Measurements from ENCODE around the gene CAPN14. TPM values are rescaled to one million over a fixed set of nuclear protein-coding genes. Genes with fewer than 3 reads are reported as not detected.

Gene CAPN14
- total RNA-seq, 3 donors from 2014 or later = 0.16 to 0.44 (median 0.33) TPM

- Histone ChIP-seq H3K4me3 (no peak overlapping the region), H3K27ac (no peak overlapping the region), H3K9me3 (no peaks in the 10 kb centered on the region), H3K27me3 (peaks cover 0 to 9% of the 10 kb centered on the region in 2 donors), H3K4me1 (no peaks in the 10 kb centered on the region), H3K36me3 (no peaks in the 10 kb centered on the region)
- no peak for DNase-seq (ENCODE audit: low spot score in 2 of 2)
- TF ChIP-seq CTCF (IDR thresholded peaks at IDR 0.05) = no peak
- no peak for TF ChIP-seq POLR2A (IDR thresholded peaks at IDR 0.05)
- TF ChIP-seq POLR2AphosphoS5 (IDR thresholded peaks at IDR 0.05) = no peak
- intact Hi-C loops (cut with DNase I; ENCODE audit: low total_unique reads) = no loop called here
Measured at GRCh38 chr2:31131871-31132270, 85.4 kb downstream of the CAPN14 start.

DNA sequence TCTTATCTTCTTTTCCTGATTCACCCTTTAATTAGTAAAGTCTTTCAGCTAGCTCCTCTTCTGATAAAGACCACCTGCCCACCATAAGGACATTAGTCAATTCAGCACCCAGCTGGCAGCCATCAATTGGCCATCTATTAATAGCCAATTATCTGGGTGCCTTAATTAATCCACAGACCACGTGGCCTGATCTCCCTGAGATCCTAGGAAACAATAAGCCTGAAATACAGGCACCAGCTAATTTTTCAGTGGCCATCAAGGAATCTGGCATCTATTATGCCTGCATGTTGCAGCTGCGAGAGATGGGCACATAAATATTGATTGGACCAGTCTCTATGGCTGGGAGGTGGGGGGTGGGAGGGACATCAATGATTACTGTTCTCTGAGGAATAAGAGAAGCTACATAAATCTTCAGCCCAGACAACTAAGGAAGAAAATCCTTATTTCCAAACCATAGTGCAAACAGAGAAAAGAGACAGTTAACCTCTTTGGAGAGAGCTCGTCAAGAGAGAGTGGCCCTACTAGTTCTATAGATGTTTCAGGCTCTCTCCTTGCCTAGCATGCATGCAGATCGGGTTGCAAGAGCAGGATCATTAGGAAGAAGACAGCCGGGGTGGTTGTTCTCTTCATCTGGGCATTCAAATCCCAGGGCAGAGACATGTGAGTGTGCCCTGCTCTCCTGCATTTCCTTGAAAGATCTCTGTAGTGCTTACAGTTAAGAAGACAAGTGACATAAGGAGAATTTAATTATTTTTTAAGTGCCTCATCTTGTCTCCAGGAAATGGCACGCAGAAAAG is 87.7 kb downstream of the CAPN14 start:
- Histone ChIP-seq H3K36me3 (no peaks in the 10 kb centered on the region), H3K4me3 (no peak overlapping the region), H3K4me1 (no peaks in the 10 kb centered on the region), H3K27me3 (peaks cover 0 to 2% of the 10 kb centered on the region in 2 donors), H3K27ac (no peak overlapping the region), H3K9me3 (no peaks in the 10 kb centered on the region)
- TF ChIP-seq POLR2AphosphoS5 (IDR thresholded peaks at IDR 0.05) (no peak), POLR2A (IDR thresholded peaks at IDR 0.05) (no peak), CTCF (IDR thresholded peaks at IDR 0.05) (no peak)
- intact Hi-C loops (cut with DNase I; ENCODE audit: low total_unique reads) = no loop called here
- no peak for DNase-seq (ENCODE audit: low spot score in 2 of 2)

DNA sequence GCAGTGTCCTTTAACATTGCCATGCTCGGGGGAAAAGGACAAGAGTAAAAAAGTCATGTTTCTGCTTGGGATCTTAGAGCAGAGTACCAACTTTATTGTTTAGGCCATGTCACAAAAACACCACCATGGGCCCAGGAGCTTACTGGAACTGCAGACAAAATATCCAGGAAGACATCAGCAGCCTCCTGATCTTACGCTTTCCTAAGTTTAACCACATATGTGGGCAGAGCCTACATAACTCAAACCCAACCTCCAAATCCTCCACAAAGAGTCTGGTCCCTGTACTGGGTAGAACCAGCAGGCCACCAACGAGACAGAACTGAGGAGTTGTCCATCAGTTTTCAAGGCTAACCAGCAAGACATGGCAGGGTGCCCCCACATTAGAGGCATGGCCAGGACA is 89.4 kb downstream of the CAPN14 start:
- H3K27ac ChIP-seq = no peak overlapping the region
- intact Hi-C loops (cut with DNase I; ENCODE audit: low total_unique reads) = no loop called here
- DNase-seq (ENCODE audit: low spot score in 2 of 2) = no peak

DNA sequence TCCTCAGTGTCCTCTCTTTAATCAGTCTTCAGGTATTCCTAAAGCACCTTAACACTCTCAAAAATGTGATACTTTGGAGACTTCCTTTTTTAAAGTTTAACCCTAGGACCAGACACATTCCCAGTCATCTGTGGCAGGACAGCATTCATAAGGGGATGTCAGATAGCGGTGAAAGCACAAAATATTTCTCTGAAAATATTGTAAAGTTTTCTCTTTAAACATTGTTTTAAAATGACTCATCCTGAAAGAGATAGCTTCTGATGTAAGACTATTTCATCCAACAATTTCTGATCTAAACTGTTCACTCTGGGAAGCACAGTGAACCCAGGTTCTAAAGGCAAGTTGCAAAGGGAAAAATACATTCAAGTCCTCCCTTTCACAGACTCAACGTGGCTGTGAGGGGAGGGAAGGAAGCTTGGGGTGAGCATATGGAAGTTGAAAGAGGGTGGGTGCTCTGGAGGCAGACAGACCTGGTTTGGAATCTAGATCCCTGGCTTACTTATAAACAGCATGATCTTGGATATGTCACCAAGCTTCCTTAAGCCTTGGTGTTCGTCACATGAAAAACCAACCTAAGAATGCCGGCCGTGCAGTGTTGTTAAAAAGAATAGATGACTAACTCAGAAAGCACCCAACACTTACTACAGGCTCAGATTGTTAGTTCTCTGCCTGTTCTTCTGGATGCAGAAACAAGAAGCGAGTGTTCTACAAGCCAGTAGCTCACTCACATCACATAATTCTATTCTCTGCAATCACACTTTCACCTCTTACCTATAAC is 91.2 kb downstream of the CAPN14 start:
- no peaks in the 10 kb centered on the region for H3K36me3 ChIP-seq
- no peaks in the 10 kb centered on the region for H3K27me3 ChIP-seq
- no peaks in the 10 kb centered on the region for H3K9me3 ChIP-seq
- H3K4me1 ChIP-seq = no peaks in the 10 kb centered on the region
- TF ChIP-seq POLR2AphosphoS5 (IDR thresholded peaks at IDR 0.05) (no peak), CTCF (IDR thresholded peaks at IDR 0.05) (no peak)
- no peak overlapping the region for H3K27ac ChIP-seq
- no peak overlapping the region for H3K4me3 ChIP-seq
- no peak for DNase-seq (ENCODE audit: low spot score in 2 of 2)
- intact Hi-C loops (cut with DNase I; ENCODE audit: low total_unique reads) = no loop called here

More for the DNA sequence above, 89.4 kb downstream of the CAPN14 start:
- H3K4me3 ChIP-seq = no peak overlapping the region
- TF ChIP-seq POLR2A (IDR thresholded peaks at IDR 0.05) (no peak), POLR2AphosphoS5 (IDR thresholded peaks at IDR 0.05) (no peak), CTCF (IDR thresholded peaks at IDR 0.05) (no peak)
- H3K36me3 ChIP-seq = no peaks in the 10 kb centered on the region
- H3K4me1 ChIP-seq = no peaks in the 10 kb centered on the region
- H3K27me3 ChIP-seq = no peaks in the 10 kb centered on the region
- H3K9me3 ChIP-seq = no peaks in the 10 kb centered on the region

GRCh38 chr2:31124904-31125303 is 92.4 kb downstream of the CAPN14 start:
- TF ChIP-seq CTCF (IDR thresholded peaks at IDR 0.05) (no peak), POLR2A (IDR thresholded peaks at IDR 0.05) (no peak), POLR2AphosphoS5 (IDR thresholded peaks at IDR 0.05) (no peak)
- Histone ChIP-seq H3K4me1 (no peaks in the 10 kb centered on the region), H3K4me3 (no peak overlapping the region), H3K27ac (no peak overlapping the region), H3K9me3 (no peaks in the 10 kb centered on the region), H3K36me3 (no peaks in the 10 kb centered on the region), H3K27me3 (no peaks in the 10 kb centered on the region)
- intact Hi-C loops (cut with DNase I; ENCODE audit: low total_unique reads) = no loop called here
- DNase-seq (ENCODE audit: low spot score in 2 of 2) = no peak
